NB4 (cell line): ENCODE data around the gene OLFM1.

Experiments used
- DNase-seq: peaks from one replicate; pipeline ENCODE4 v3.0.0; 2010; ENCODE audit warnings: low read depth
- H3K4me3 ChIP-seq: one replicate; pipeline ENCODE4 v1.5.1; 2011; ENCODE audit warnings: mild to moderate bottlenecking, low read depth, low read length, moderate library complexity
- CTCF ChIP-seq: IDR thresholded peaks from one replicate; pipeline ENCODE4 v1.5.1; 2012; ENCODE audit warnings: low read depth, low read length
- MAX ChIP-seq: IDR thresholded peaks from 2 replicates; pipeline ENCODE4 v1.6.1; 2011; ENCODE audit warnings: low read depth, low read length
- MYC ChIP-seq: IDR thresholded peaks from 2 replicates; pipeline ENCODE4 v1.6.1; 2011; ENCODE audit warnings: low read depth, low read length
- POLR2A ChIP-seq: IDR thresholded peaks from 2 replicates; pipeline ENCODE4 v1.6.1; 2011; ENCODE audit warnings: mild to moderate bottlenecking; ENCODE audit not compliant: insufficient read length; ENCODE audit errors: extremely low read depth

Gene OLFM1

GRCh38 chr9:135073741-135074305 is 13.6 kb upstream of the OLFM1 start:
- H3K4me3 ChIP-seq = no peak overlapping the region
- no peak for DNase-seq
- TF ChIP-seq CTCF (no peak), MAX (no peak), MYC (no peak), POLR2A (no peak)

GRCh38 chr9:135074354-135075233 is 12.9 kb upstream of the OLFM1 start:
- TF ChIP-seq POLR2A = no peak
- no peak for TF ChIP-seq CTCF
- no peak for TF ChIP-seq MYC
- no peak for TF ChIP-seq MAX
- no peak for DNase-seq
- H3K4me3 ChIP-seq = no peak overlapping the region

GRCh38 chr9:135075234-135076142 is 12.0 kb upstream of the OLFM1 start:
- no peak for TF ChIP-seq CTCF
- TF ChIP-seq POLR2A = no peak
- TF ChIP-seq MYC = no peak
- TF ChIP-seq MAX = no peak
- H3K4me3 ChIP-seq = no peak overlapping the region
- no peak for DNase-seq

GRCh38 chr9:135076143-135076875 is 11.2 kb upstream of the OLFM1 start:
- H3K4me3 ChIP-seq = no peak overlapping the region
- DNase-seq = no peak

GRCh38 chr9:135076876-135077430 is 10.5 kb upstream of the OLFM1 start:
- no peak for DNase-seq
- TF ChIP-seq MYC (no peak), CTCF (no peak), POLR2A (no peak), MAX (no peak)
- no peak overlapping the region for H3K4me3 ChIP-seq

More at GRCh38 chr9:135076143-135076875, 11.2 kb upstream of the OLFM1 start:
- TF ChIP-seq MYC (no peak), POLR2A (no peak)
